Bronchial epithelial cell (primary cell): ENCODE results near the gene ZNF503. TPM values are rescaled to one million over a fixed set of nuclear protein-coding genes. Genes with fewer than 3 reads are reported as not detected.

Source experiments
- DNase-seq: peaks from one replicate; pipeline ENCODE4 v3.0.0-alpha.2; 2010; ENCODE audit warnings: low read depth
- FAIRE-seq: peaks from 2 replicates; lab custom pipeline; 2011; peaks lifted over from hg19 to GRCh38; lab: Jason Lieb, UNC
- H3K27me3 ChIP-seq: 2 replicates; pipeline ENCODE4 v1.5.1; 2011; ENCODE audit warnings: low read length; ENCODE audit not compliant: control insufficient read depth, insufficient read depth
- H3K36me3 ChIP-seq: 2 replicates; pipeline ENCODE4 v1.5.1; 2011; ENCODE audit warnings: low read length; ENCODE audit not compliant: control insufficient read depth, insufficient read depth
- H3K4me3 ChIP-seq: 2 replicates; pipeline ENCODE4 v1.5.1; 2011; ENCODE audit warnings: mild to moderate bottlenecking, low read depth, low read length, control low read depth
- total RNA-seq: library from RNA; depleted of rRNA; stranded (reverse); fragments of >200 nt; gene quantifications from 2 replicates; pipeline ENCODE4 v1.2.1, GENCODE V29; 2014
- TF ChIP-seq, protein P1 (sequence below): IDR thresholded peaks from 2 replicates; pipeline ENCODE4 v1.5.1; 2011; ENCODE audit warnings: mild to moderate bottlenecking, moderate library complexity, low read length, control low read depth, inconsistent platforms; ENCODE audit not compliant: insufficient read depth, severe bottlenecking

ZNF503 gene
- total RNA-seq, 1 donor from 2014 or later = 2.1 TPM

DNA sequence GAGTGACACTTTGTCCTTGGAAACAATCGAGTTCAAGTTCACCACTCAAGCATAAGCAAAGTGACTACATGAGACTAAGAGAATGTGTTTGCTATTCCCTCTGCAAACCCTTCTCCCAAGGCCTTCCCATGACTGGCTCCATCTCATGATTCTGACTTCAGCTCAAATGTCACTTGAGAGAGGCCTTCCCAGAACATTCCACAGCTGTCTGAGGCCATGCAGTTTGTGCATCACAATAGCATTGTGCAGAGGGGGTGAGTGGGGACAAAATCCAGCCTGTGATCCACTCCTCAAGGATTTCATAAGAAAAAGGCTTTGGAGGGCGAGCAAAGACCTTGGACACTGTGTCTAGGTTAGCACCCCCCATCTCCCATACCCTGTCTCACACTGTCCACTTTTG lies 23.0 kb upstream of the ZNF503 start:
- H3K4me3 ChIP-seq = no peak overlapping the region
- no peak for DNase-seq
- TF ChIP-seq, protein P1, sequence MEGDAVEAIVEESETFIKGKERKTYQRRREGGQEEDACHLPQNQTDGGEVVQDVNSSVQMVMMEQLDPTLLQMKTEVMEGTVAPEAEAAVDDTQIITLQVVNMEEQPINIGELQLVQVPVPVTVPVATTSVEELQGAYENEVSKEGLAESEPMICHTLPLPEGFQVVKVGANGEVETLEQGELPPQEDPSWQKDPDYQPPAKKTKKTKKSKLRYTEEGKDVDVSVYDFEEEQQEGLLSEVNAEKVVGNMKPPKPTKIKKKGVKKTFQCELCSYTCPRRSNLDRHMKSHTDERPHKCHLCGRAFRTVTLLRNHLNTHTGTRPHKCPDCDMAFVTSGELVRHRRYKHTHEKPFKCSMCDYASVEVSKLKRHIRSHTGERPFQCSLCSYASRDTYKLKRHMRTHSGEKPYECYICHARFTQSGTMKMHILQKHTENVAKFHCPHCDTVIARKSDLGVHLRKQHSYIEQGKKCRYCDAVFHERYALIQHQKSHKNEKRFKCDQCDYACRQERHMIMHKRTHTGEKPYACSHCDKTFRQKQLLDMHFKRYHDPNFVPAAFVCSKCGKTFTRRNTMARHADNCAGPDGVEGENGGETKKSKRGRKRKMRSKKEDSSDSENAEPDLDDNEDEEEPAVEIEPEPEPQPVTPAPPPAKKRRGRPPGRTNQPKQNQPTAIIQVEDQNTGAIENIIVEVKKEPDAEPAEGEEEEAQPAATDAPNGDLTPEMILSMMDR = no peak
- H3K27me3 ChIP-seq = no peaks in the 10 kb centered on the region
- peak; percentile 7 for FAIRE-seq
- no peaks in the 10 kb centered on the region for H3K36me3 ChIP-seq

DNA sequence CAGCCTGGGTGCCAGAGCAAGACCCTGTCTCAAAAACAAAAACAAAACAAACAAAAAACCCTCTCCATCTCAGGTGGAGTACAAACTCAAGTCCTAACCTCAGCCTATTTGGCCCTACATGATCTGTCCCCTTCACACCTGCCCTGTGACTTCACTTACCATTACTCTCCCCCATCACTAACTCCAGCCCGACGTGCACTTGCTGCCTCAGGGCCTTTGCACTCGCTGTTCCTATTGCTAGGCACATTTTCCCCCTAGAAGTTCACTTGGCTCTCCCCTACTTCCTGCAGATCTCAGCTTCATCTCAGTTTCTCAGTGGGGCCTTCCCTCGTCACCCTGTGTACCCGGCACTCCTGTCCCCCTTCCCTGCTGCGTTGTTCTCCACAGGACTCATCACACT lies 21.3 kb upstream of the ZNF503 start:
- Histone ChIP-seq H3K4me3 (no peak overlapping the region), H3K27me3 (no peaks in the 10 kb centered on the region), H3K36me3 (no peaks in the 10 kb centered on the region)
- TF ChIP-seq, protein P1 = no peak
- FAIRE-seq = peak; percentile 90
- no peak for DNase-seq

DNA sequence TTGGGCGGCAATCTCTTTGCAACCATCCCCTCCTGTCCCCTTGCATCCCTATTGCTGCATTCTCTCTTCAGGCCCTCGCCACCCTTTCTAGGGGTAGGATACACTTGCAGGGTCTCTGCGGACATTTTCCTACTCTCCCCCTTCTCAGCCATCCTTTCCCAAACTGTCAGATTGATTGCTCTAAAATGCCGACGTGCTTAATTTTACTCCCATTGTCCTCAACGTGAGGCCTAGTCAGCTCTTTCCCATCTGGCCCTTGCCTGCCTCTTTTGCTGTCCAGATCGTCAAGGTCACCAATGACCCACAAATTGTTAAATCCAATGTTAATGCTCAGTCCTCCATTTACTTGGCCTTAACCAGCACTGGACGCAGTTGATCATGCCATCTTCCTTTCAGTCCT lies 17.1 kb upstream of the ZNF503 start:
- H3K4me3 ChIP-seq = no peak overlapping the region
- DNase-seq = no peak
- no peaks in the 10 kb centered on the region for H3K27me3 ChIP-seq
- FAIRE-seq = no peak
- no peaks in the 10 kb centered on the region for H3K36me3 ChIP-seq
- TF ChIP-seq, protein P1 = no peak

DNA sequence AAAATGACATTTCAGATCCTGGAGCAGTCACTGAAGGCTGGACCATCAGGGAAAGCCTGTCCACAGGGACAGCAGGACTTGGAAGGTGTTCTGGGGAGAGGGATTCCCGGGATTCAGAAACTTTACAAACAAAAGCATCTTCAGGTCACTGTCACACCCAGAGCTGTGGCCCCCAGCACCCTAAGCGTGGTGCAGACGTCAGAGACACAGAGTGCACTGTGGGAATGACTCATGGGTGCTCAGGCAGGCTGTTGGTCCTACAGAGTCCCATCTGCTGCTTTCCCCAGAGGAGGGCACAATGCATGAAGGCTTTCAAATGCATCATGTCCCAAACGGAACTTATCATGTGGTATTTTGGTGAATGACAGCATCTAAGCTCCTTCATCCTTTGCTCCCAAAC lies 16.7 kb upstream of the ZNF503 start:
- TF ChIP-seq, protein P1 = no peak
- DNase-seq (no peak), FAIRE-seq (no peak)

DNA sequence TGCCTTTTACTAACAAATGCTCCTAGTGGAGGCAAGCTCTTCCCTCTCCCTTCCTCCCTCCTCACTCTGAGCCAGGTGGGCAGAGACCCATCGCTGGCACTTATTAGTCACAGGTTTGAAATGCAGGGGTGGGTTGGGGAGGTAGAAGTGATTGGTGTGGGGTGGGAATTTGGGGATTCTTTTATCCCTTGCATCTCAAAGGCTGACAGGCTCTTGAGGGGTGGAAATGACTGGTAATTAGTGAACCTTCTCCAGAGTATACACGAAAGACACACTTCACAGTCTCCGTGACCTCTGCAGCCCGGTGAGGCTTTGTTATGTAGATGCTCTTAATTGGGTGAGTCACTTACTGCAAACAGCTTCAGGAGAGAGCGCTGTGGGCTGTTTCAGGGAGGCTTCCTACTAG lies 16.0 kb upstream of the ZNF503 start:
- peak; percentile 69 for DNase-seq
- Histone ChIP-seq H3K27me3 (no peaks in the 10 kb centered on the region), H3K36me3 (no peaks in the 10 kb centered on the region), H3K4me3 (no peak overlapping the region)
- no peak for FAIRE-seq
- TF ChIP-seq, protein P1 = no peak

More for the DNA sequence above, 16.7 kb upstream of the ZNF503 start:
- Histone ChIP-seq H3K27me3 (no peaks in the 10 kb centered on the region), H3K36me3 (no peaks in the 10 kb centered on the region), H3K4me3 (no peak overlapping the region)

DNA sequence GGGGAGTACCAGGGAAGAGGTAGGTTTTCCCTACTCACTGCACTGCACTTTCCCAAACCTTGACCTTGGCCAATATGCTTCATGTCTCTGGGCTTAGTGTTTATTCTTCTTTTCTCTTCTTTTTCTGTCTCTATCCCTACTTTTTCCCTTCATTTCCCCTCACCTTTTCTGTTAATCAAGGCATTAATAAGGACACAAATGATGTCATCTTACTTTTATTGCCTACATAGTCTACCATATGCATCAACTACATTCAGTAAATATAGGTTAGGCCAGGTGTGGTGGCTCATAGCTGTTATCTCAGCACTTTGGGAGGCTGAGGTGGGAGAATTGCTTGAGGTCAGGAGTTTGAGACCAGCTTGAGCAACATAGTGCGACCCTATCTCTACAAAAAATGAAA lies 13.0 kb upstream of the ZNF503 start:
- no peak overlapping the region for H3K4me3 ChIP-seq
- no peak for DNase-seq
- no peak for FAIRE-seq
- no peaks in the 10 kb centered on the region for H3K27me3 ChIP-seq
- no peaks in the 10 kb centered on the region for H3K36me3 ChIP-seq
- TF ChIP-seq, protein P1 = no peak
